Activated CD4-positive, alpha-beta memory T cell treated with anti-CD3 and anti-CD28 coated beads, Interleukin-2, amount 10 ng/mL, durations not matched to agents 7 days and 5 days (primary cell): ENCODE measurements around the gene JAKMIP1. TPM values are rescaled to one million over a fixed set of nuclear protein-coding genes. Genes with fewer than 3 reads are reported as not detected.
"Not testable (repeated sequence)": the region's sequence is repeated elsewhere in the genome, so short reads cannot be mapped to it uniquely, and the experiment has no call there.

Source experiments
- CTCF ChIA-PET: fragments of 350-600 bp; sonication (Branson Sonifier 250); formaldehyde crosslinking; loops from one replicate; lab custom pipeline; 2021; ENCODE audit warnings: antibody characterized with exemption, inconsistent platforms; lab: Charles Lee
- POLR2A ChIA-PET: fragments of 350-600 bp; sonication (Branson Sonifier 250); formaldehyde crosslinking; loops from one replicate; lab custom pipeline; 2021; ENCODE audit warnings: antibody characterized with exemption; lab: Charles Lee
- DNase-seq: peaks from one replicate; pipeline ENCODE4 v3.0.0-alpha.2; 2020
- H3K27ac Mint-ChIP-seq: one replicate; pipeline ENCODE4 v1.8.0; 2021; ENCODE audit warnings: mild to moderate bottlenecking, mixed read lengths
- H3K27me3 Mint-ChIP-seq: one replicate; pipeline ENCODE4 v1.8.0; 2021; ENCODE audit warnings: mixed read lengths
- H3K36me3 Mint-ChIP-seq: one replicate; pipeline ENCODE4 v1.8.0; 2021; ENCODE audit warnings: low read depth, mixed read lengths
- H3K4me1 Mint-ChIP-seq: one replicate; pipeline ENCODE4 v1.8.0; 2021; ENCODE audit warnings: mixed read lengths
- H3K4me3 Mint-ChIP-seq: one replicate; pipeline ENCODE4 v1.8.0; 2021; ENCODE audit warnings: mild to moderate bottlenecking, mixed read lengths
- H3K9me3 Mint-ChIP-seq: one replicate; pipeline ENCODE4 v1.8.0; 2021; ENCODE audit warnings: mixed read lengths
- total RNA-seq, 2 experiments: library from RNA; stranded (reverse); gene quantifications; one replicate each; pipeline ENCODE4 v1.2.3, GENCODE V29; 2021

JAKMIP1 gene
- total RNA-seq, 2 experiments from 2014 or later = 43.8 to 44.4 TPM

GRCh38 chr4:6003485-6003884 lies 196.9 kb downstream of the JAKMIP1 start:
- H3K4me3 Mint-ChIP-seq, CTCF ChIA-PET, H3K9me3 Mint-ChIP-seq, POLR2A ChIA-PET, H3K36me3 Mint-ChIP-seq, H3K4me1 Mint-ChIP-seq, DNase-seq, H3K27ac Mint-ChIP-seq: not testable (repeated sequence)
- H3K27me3 Mint-ChIP-seq = peaks cover 14% of the 10 kb centered on the region

GRCh38 chr4:6002926-6003325 lies 197.4 kb downstream of the JAKMIP1 start:
- no peaks in the 10 kb centered on the region for H3K9me3 Mint-ChIP-seq
- CTCF ChIA-PET = no interaction called here
- H3K27ac Mint-ChIP-seq = no peak overlapping the region
- no peak overlapping the region for H3K4me3 Mint-ChIP-seq
- no peaks in the 10 kb centered on the region for H3K36me3 Mint-ChIP-seq
- POLR2A ChIA-PET = no interaction called here
- no peak for DNase-seq
- peaks cover 3% of the 10 kb centered on the region for H3K4me1 Mint-ChIP-seq
- H3K27me3 Mint-ChIP-seq = peaks cover 14% of the 10 kb centered on the region

- no peak overlapping the region for H3K27ac Mint-ChIP-seq
- no peaks in the 10 kb centered on the region for H3K9me3 Mint-ChIP-seq
- H3K27me3 Mint-ChIP-seq = peaks cover 12% of the 10 kb centered on the region
- no peak overlapping the region for H3K4me3 Mint-ChIP-seq
- H3K4me1 Mint-ChIP-seq = peaks cover 3% of the 10 kb centered on the region
- H3K36me3 Mint-ChIP-seq = no peaks in the 10 kb centered on the region
- ChIA-PET CTCF (no interaction called here), POLR2A (no interaction called here)
- no peak for DNase-seq
These were observed 197.9 kb downstream of the JAKMIP1 start for GRCh38 chr4:6002492-6002833.

- Mint-ChIP-seq H3K36me3 (no peaks in the 10 kb centered on the region), H3K4me3 (no peak overlapping the region), H3K27me3 (peaks cover 10% of the 10 kb centered on the region), H3K9me3 (no peaks in the 10 kb centered on the region), H3K4me1 (peaks cover 3% of the 10 kb centered on the region), H3K27ac (no peak overlapping the region)
- DNase-seq = no peak
- ChIA-PET POLR2A (no interaction called here), CTCF (no interaction called here)
These were observed 198.5 kb downstream of the JAKMIP1 start for GRCh38 chr4:6001680-6002491.

GRCh38 chr4:5999830-6000365 lies 200.5 kb downstream of the JAKMIP1 start:
- Mint-ChIP-seq H3K9me3 (no peaks in the 10 kb centered on the region), H3K27ac (no peak overlapping the region), H3K4me1 (peaks cover 21% of the 10 kb centered on the region), H3K36me3 (no peaks in the 10 kb centered on the region), H3K4me3 (no peak overlapping the region), H3K27me3 (peaks cover 5% of the 10 kb centered on the region)
- DNase-seq = no peak
- ChIA-PET POLR2A (interaction anchor here (1.4 kb wide), 1 partner anchor 176 kb away, joined by 3 read pairs; no protein-coding TSS in a partner anchor), CTCF (interaction anchor here (1.2 to 4.2 kb wide), 9 partner anchors 11 to 331 kb away, joined by 3 to 50 read pairs (median 11); partner anchors contain the start of gene C4orf50)

- no peak for DNase-seq
- H3K27ac Mint-ChIP-seq = no peak overlapping the region
- CTCF ChIA-PET = interaction anchor here (1.2 to 4.2 kb wide), 13 partner anchors 10 to 332 kb away, joined by 3 to 50 read pairs (median 11); partner anchors contain the start of gene C4orf50
- no peaks in the 10 kb centered on the region for H3K36me3 Mint-ChIP-seq
- peaks cover 21% of the 10 kb centered on the region for H3K4me1 Mint-ChIP-seq
- H3K27me3 Mint-ChIP-seq = peaks cover 5% of the 10 kb centered on the region
- POLR2A ChIA-PET = no interaction called here
- H3K9me3 Mint-ChIP-seq = no peaks in the 10 kb centered on the region
- no peak overlapping the region for H3K4me3 Mint-ChIP-seq
These were observed 201.0 kb downstream of the JAKMIP1 start for GRCh38 chr4:5999356-5999755.

- H3K4me3 Mint-ChIP-seq = no peak overlapping the region
- no peaks in the 10 kb centered on the region for H3K36me3 Mint-ChIP-seq
- H3K9me3 Mint-ChIP-seq = no peaks in the 10 kb centered on the region
- H3K27ac Mint-ChIP-seq = no peak overlapping the region
- POLR2A ChIA-PET = no interaction called here
- peaks cover 21% of the 10 kb centered on the region for H3K4me1 Mint-ChIP-seq
- CTCF ChIA-PET = interaction anchor here (0.6 to 4.2 kb wide), 41 partner anchors 9 to 340 kb away, joined by 3 to 50 read pairs (median 4); partner anchors contain the start of genes C4orf50 and JAKMIP1
- H3K27me3 Mint-ChIP-seq = peaks cover 5% of the 10 kb centered on the region
- peak; percentile 59 for DNase-seq
These were observed 201.9 kb downstream of the JAKMIP1 start for GRCh38 chr4:5998333-5998936.

GRCh38 chr4:5996641-5997040 lies 203.7 kb downstream of the JAKMIP1 start:
- peaks cover 21% of the 10 kb centered on the region for H3K4me1 Mint-ChIP-seq

GRCh38 chr4:5995901-5996623 lies 204.3 kb downstream of the JAKMIP1 start:
- CTCF ChIA-PET = interaction anchor here (1.9 to 4.1 kb wide), 4 partner anchors 12 to 332 kb away, joined by 11 to 30 read pairs (median 21); no protein-coding TSS in a partner anchor
- Mint-ChIP-seq H3K4me1 (peaks cover 21% of the 10 kb centered on the region), H3K9me3 (no peaks in the 10 kb centered on the region), H3K27me3 (peaks cover 5% of the 10 kb centered on the region), H3K36me3 (no peaks in the 10 kb centered on the region), H3K27ac (no peak overlapping the region), H3K4me3 (no peak overlapping the region)
- POLR2A ChIA-PET = no interaction called here
- DNase-seq = peak; percentile 27

More at GRCh38 chr4:5996641-5997040, 203.7 kb downstream of the JAKMIP1 start:
- POLR2A ChIA-PET = interaction anchor here (1.1 kb wide), 1 partner anchor 23 kb away, joined by 3 read pairs; no protein-coding TSS in a partner anchor
- Mint-ChIP-seq H3K27ac (no peak overlapping the region), H3K36me3 (no peaks in the 10 kb centered on the region), H3K4me3 (no peak overlapping the region), H3K9me3 (no peaks in the 10 kb centered on the region), H3K27me3 (peaks cover 5% of the 10 kb centered on the region)
- no peak for DNase-seq
- CTCF ChIA-PET = interaction anchor here (1.9 to 4.2 kb wide), 6 partner anchors 12 to 335 kb away, joined by 11 to 50 read pairs (median 23); no protein-coding TSS in a partner anchor

- Mint-ChIP-seq H3K27ac (no peak overlapping the region), H3K27me3 (peaks cover 1% of the 10 kb centered on the region), H3K4me1 (peaks cover 21% of the 10 kb centered on the region), H3K36me3 (no peaks in the 10 kb centered on the region), H3K9me3 (no peaks in the 10 kb centered on the region), H3K4me3 (no peak overlapping the region)
- POLR2A ChIA-PET = no interaction called here
- no peak for DNase-seq
- CTCF ChIA-PET = no interaction called here
These were observed 206.2 kb downstream of the JAKMIP1 start for GRCh38 chr4:5993876-5994811.

GRCh38 chr4:5993346-5993745 lies 207.0 kb downstream of the JAKMIP1 start:
- H3K4me1 Mint-ChIP-seq = peaks cover 18% of the 10 kb centered on the region
- DNase-seq, H3K27me3 Mint-ChIP-seq, CTCF ChIA-PET, H3K36me3 Mint-ChIP-seq, H3K9me3 Mint-ChIP-seq, H3K27ac Mint-ChIP-seq, POLR2A ChIA-PET, H3K4me3 Mint-ChIP-seq: not testable (repeated sequence)

- Mint-ChIP-seq H3K27me3 (no peaks in the 10 kb centered on the region), H3K9me3 (no peaks in the 10 kb centered on the region), H3K4me3 (no peak overlapping the region), H3K27ac (no peak overlapping the region), H3K36me3 (no peaks in the 10 kb centered on the region), H3K4me1 (peaks cover 18% of the 10 kb centered on the region)
- ChIA-PET CTCF (no interaction called here), POLR2A (no interaction called here)
- no peak for DNase-seq
These were observed 207.5 kb downstream of the JAKMIP1 start for GRCh38 chr4:5992828-5993321.
